MCF 10A (cell line): ENCODE data around the gene MACF1. TPM values are rescaled to one million over a fixed set of nuclear protein-coding genes. Genes with fewer than 3 reads are reported as not detected.

Source experiments
- Bru-seq: library from RNA; stranded (reverse); fragments of 400-500 nt; gene quantifications from one replicate; lab custom pipeline; 2021; lab: Mats Ljungman, UMichigan
- BruChase-seq, 2 experiments: library from RNA; stranded (reverse); fragments of 400-500 nt; gene quantifications; one replicate each; lab custom pipeline; 2021; lab: Mats Ljungman, UMichigan
- BruUV-seq: library from RNA; stranded (reverse); fragments of 400-500 nt; replicated peaks from 2 replicates; lab custom pipeline; 2021; lab: Mats Ljungman, UMichigan
- CTCF ChIA-PET: fragments of 300-600 bp; sonication (Branson Sonifier 250); formaldehyde crosslinking; extraction: SDS; loops from one replicate; lab custom pipeline; 2021; ENCODE audit warnings: antibody characterized with exemption, inconsistent platforms; lab: Yijun Ruan, JAX
- POLR2A ChIA-PET: fragments of 300-600, 350-650 bp; sonication (Branson Sonifier 250); formaldehyde crosslinking; extraction: SDS; loops from one replicate; lab custom pipeline; 2020; ENCODE audit warnings: antibody characterized with exemption, inconsistent platforms; lab: Yijun Ruan, JAX
- DNase-seq: peaks from one replicate; pipeline ENCODE4 v3.0.0-alpha.2; 2018; ENCODE audit not compliant: unreplicated experiment
- H3K27ac Mint-ChIP-seq: one replicate; pipeline ENCODE4 v1.8.0; 2022; ENCODE audit warnings: mild to moderate bottlenecking, low read depth, mixed read lengths; ENCODE audit not compliant: unreplicated experiment
- H3K27me3 Mint-ChIP-seq: one replicate; pipeline ENCODE4 v1.8.0; 2022; ENCODE audit warnings: mixed read lengths; ENCODE audit not compliant: insufficient read depth, unreplicated experiment
- H3K36me3 Mint-ChIP-seq: one replicate; pipeline ENCODE4 v1.8.0; 2022; ENCODE audit warnings: mild to moderate bottlenecking, moderate library complexity, mixed read lengths; ENCODE audit not compliant: insufficient read depth, unreplicated experiment
- H3K4me1 Mint-ChIP-seq: one replicate; pipeline ENCODE4 v1.8.0; 2022; ENCODE audit warnings: mixed read lengths; ENCODE audit not compliant: insufficient read depth, unreplicated experiment
- H3K4me3 Mint-ChIP-seq: one replicate; pipeline ENCODE4 v1.8.0; 2022; ENCODE audit warnings: mild to moderate bottlenecking, moderate library complexity, mixed read lengths; ENCODE audit not compliant: unreplicated experiment
- H3K9me3 Mint-ChIP-seq: one replicate; pipeline ENCODE4 v1.8.0; 2022; ENCODE audit warnings: mixed read lengths; ENCODE audit not compliant: unreplicated experiment
- CTCF ChIP-seq: fragments of 200-600 bp; IDR thresholded peaks from one replicate; pipeline ENCODE4 v1.8.0; 2022; ENCODE audit warnings: antibody characterized with exemption, mild to moderate bottlenecking; ENCODE audit not compliant: unreplicated experiment
- intact Hi-C: fragments of 100-400 bp; cut with micrococcal nuclease; formaldehyde crosslinking; loops from 2 replicates; pipeline ENCODE4 v1.14.1; 2022
- long read RNA-seq: library from polyadenylated mRNA; stranded (forward); transcript quantifications from one replicate; pipeline ENCODE4 v2.0.0, GENCODE V29; 2022
- total RNA-seq: library from RNA; stranded (reverse); gene quantifications from 2 replicates; pipeline ENCODE4 v1.2.3, GENCODE V29; 2022

MACF1 gene
- total RNA-seq (188 and 197 TPM in 2 replicates), Bru-seq, nascent RNA (percentile 89 among the genes with signal in this experiment), BruChase-seq, experiment 1, labeled RNA remaining after a 6-hour chase (percentile 89 among the genes with signal in this experiment), BruChase-seq, experiment 2, labeled RNA remaining after a 2-hour chase (percentile 82 among the genes with signal in this experiment)
- long read RNA-seq, partial matches to known transcripts = 19 of 27 reads
- long read RNA-seq, other reads (novel, unspliced or antisense) = 8 of 27 reads

- Mint-ChIP-seq H3K36me3 (peaks cover 6% of the 10 kb centered on the region), H3K27ac (peak within 1 kb of the TSS; percentile 93), H3K27me3 (no peaks in the 10 kb centered on the region), H3K4me1 (peaks cover 34% of the 10 kb centered on the region), H3K9me3 (no peaks in the 10 kb centered on the region), H3K4me3 (peak within 1 kb of the TSS; percentile 49)
- intact Hi-C loops = no loop called here
- DNase-seq = peak; percentile 76
- TF ChIP-seq CTCF = peak; percentile 13
- POLR2A ChIA-PET = interaction anchor here (0.8 to 3.3 kb wide), 15 partner anchors 10 to 104 kb away, joined by 3 to 39 read pairs (median 4); no protein-coding TSS in a partner anchor
- BruUV-seq = no TSS peak
- CTCF ChIA-PET = interaction anchor here (0.6 to 6.2 kb wide), 13 partner anchors 9 to 105 kb away, joined by 3 to 43 read pairs (median 4); no protein-coding TSS in a partner anchor
Measured at GRCh38 chr1:39204441-39205081, at the start of gene MACF1. Gene MACF1 (plus strand): TSS chr1:39204695. CDS start chr1:39205023, 328 bp downstream.

- intact Hi-C loops = no loop called here
- TF ChIP-seq CTCF = no peak
- CTCF ChIA-PET = interaction anchor here (0.6 to 4.5 kb wide), 11 partner anchors 11 to 101 kb away, joined by 3 to 46 read pairs (median 4); no protein-coding TSS in a partner anchor
- Mint-ChIP-seq H3K9me3 (no peaks in the 10 kb centered on the region), H3K36me3 (peaks cover 12% of the 10 kb centered on the region), H3K4me3 (no peak overlapping the region), H3K27ac (peak overlapping the region; percentile 82), H3K4me1 (peaks cover 59% of the 10 kb centered on the region), H3K27me3 (no peaks in the 10 kb centered on the region)
- POLR2A ChIA-PET = interaction anchor here (0.6 to 5.1 kb wide), 14 partner anchors 12 to 54 kb away, joined by 3 to 44 read pairs (median 15); no protein-coding TSS in a partner anchor
- BruUV-seq = no TSS peak
- no peak for DNase-seq
Measured at GRCh38 chr1:39157304-39157703, 47.2 kb upstream of the MACF1 start.

- H3K4me3 Mint-ChIP-seq = peak overlapping the region; percentile 70
- no peaks in the 10 kb centered on the region for H3K9me3 Mint-ChIP-seq
- H3K36me3 Mint-ChIP-seq = peaks cover 12% of the 10 kb centered on the region
- DNase-seq = peak; percentile 49
- H3K27ac Mint-ChIP-seq = peak overlapping the region; percentile 82
- peaks cover 59% of the 10 kb centered on the region for H3K4me1 Mint-ChIP-seq
- CTCF ChIA-PET = interaction anchor here (0.6 to 4.5 kb wide), 16 partner anchors 12 to 101 kb away, joined by 3 to 46 read pairs (median 4); no protein-coding TSS in a partner anchor
- no TSS peak for BruUV-seq
- intact Hi-C loops = loop anchor here (2.0 kb wide), 1 partner anchor 26 kb away; no protein-coding TSS in a partner anchor
- no peaks in the 10 kb centered on the region for H3K27me3 Mint-ChIP-seq
- no peak for TF ChIP-seq CTCF
- POLR2A ChIA-PET = interaction anchor here (0.6 to 5.1 kb wide), 21 partner anchors 9 to 119 kb away, joined by 3 to 44 read pairs (median 7); no protein-coding TSS in a partner anchor
Measured at GRCh38 chr1:39158327-39159086, 46.0 kb upstream of the MACF1 start.
